Measurements from ENCODE around the gene IQSEC2. TPM values are rescaled to one million over a fixed set of nuclear protein-coding genes. Genes with fewer than 3 reads are reported as not detected.

IQSEC2 gene
- total and polyA plus RNA-seq, 2 of the 8 experiments (the other 6 are each of a cell fraction or from before 2014, with no cell fraction given) = 6.1 to 54.9 TPM

DNA sequence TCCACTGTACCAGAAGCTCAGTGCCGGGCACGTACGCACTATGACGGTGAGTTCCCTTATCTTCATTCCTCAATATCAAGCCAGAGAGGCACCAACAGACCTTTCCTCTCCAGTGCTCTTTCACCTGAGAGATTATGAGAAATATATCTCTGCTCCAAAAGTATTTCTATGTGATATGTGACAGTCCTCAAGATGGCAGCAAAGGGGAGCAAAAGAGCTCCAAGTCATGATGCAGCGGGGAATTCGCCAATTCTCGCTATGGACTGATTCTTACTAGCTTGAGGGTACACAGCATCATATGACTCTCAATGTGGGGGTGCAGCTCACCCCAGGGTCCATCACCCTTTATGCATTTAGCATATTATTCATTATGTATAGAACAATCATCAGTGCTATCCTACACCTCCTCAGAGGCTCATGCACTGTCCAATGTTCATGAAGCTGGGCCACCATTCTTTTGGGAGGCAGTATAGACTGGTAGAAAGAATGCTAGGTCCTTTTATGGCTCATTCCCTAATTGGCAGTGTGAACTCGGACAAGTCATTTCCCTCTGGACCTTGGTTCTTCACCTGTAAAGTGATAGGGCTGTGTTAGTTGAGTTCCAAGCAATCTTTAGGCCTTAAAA is 12.8 kb upstream of the IQSEC2 start:
- Histone ChIP-seq H3K4me3 (ENCODE audit: extremely low read depth in 1 of 4, insufficient read depth in 2 of 4, low read depth in 3 of 4, low read length in 4 of 4) (no peak overlapping the region), H4K8ac (ENCODE audit: extremely low read depth, insufficient read depth, low read length) (no peak overlapping the region), H2BK12ac (ENCODE audit: low read depth, low read length) (no peak overlapping the region), H3K4ac (replicated peaks; ENCODE audit: insufficient read length, low read depth, low read length) (no peak overlapping the region), H2AK5ac (ENCODE audit: low read depth, low read length) (no peak overlapping the region), H2BK5ac (ENCODE audit: low read depth, low read length) (no peak overlapping the region), H3K23me2 (ENCODE audit: low read depth, low read length) (no peaks in the 10 kb centered on the region), H2BK20ac (ENCODE audit: low read length) (no peak overlapping the region), H3K4me2 (ENCODE audit: insufficient read depth in 1 of 2, low read depth in 2 of 2, low read length in 2 of 2) (no peak overlapping the region), H3K18ac (ENCODE audit: extremely low read depth, low read length) (no peak overlapping the region), H3K14ac (ENCODE audit: insufficient read length) (no peak overlapping the region), H3K79me2 (ENCODE audit: control insufficient read depth in 1 of 2, insufficient read depth in 2 of 2, low read length in 2 of 2) (no peaks in the 10 kb centered on the region; a peak in 1 of 4 replicates), H2BK15ac (ENCODE audit: low read length) (no peak overlapping the region), H3K23ac (ENCODE audit: insufficient read length) (no peak overlapping the region), H4K20me1 (replicated peaks in 1 of 2; ENCODE audit: control insufficient read depth in 1 of 2, insufficient read depth in 2 of 2, low read length in 2 of 2) (no peaks in the 10 kb centered on the region), H3K9me3 (ENCODE audit: insufficient read depth in 2 of 2, low read depth in 1 of 2, low read length in 1 of 2) (no peaks in the 10 kb centered on the region), H3K27me3 (replicated peaks in 1 of 4; ENCODE audit: control insufficient read depth in 3 of 4, extremely low read depth in 1 of 4, insufficient read depth in 3 of 4, low read length in 3 of 4) (no peaks in the 10 kb centered on the region), H3K56ac (replicated peaks; ENCODE audit: insufficient read length, low read depth, low read length) (no peak overlapping the region), H2AFZ (ENCODE audit: low read length) (no peak overlapping the region), H3K36me3 (ENCODE audit: control insufficient read depth in 2 of 4, insufficient read depth in 4 of 4, low read length in 3 of 4) (no peaks in the 10 kb centered on the region), H3K4me1 (replicated peaks in 1 of 4; ENCODE audit: control insufficient read depth in 3 of 4, insufficient read depth in 4 of 4, low read length in 3 of 4) (no peaks in the 10 kb centered on the region; a peak in 2 of 7 replicates), H3K27ac (ENCODE audit: low read depth, low read length) (no peak overlapping the region), H4K5ac (ENCODE audit: insufficient read length, low read depth, low read length) (no peak overlapping the region), H2BK120ac (replicated peaks; ENCODE audit: low read depth, low read length) (no peak overlapping the region), H3K9ac (replicated peaks in 1 of 4; ENCODE audit: extremely low read depth in 1 of 4, low read depth in 3 of 4, low read length in 3 of 4) (no peak overlapping the region), H4K91ac (replicated peaks; ENCODE audit: insufficient read length, low read length) (no peak overlapping the region), H3K79me1 (ENCODE audit: low read depth, low read length) (no peaks in the 10 kb centered on the region)
- no peak for DNase-seq (ENCODE audit: low read depth in 1 of 2, low spot score in 2 of 2)
- TF ChIP-seq SP1 (IDR thresholded peaks at IDR 0.05; ENCODE audit: low read depth, low read length) = no peak
- no peak for TF ChIP-seq HDAC6 (IDR thresholded peaks at IDR 0.05; ENCODE audit: low read depth, low read length)
- TF ChIP-seq SRF (IDR thresholded peaks at IDR 0.05; ENCODE audit: low read depth, low read length) = no peak
- no peak for TF ChIP-seq CBX5 (IDR thresholded peaks at IDR 0.05; ENCODE audit: low read depth, low read length)
- TF ChIP-seq GABPA (IDR thresholded peaks at IDR 0.05; ENCODE audit: borderline replicate concordance, insufficient read depth, low read length) = no peak
- peak; percentile 47 to 61; a peak in 3 of 4 replicates for TF ChIP-seq RAD21 (IDR thresholded peaks at IDR 0.05 in 1 of 2, conservative IDR thresholded peaks at IDR 0.05 in 1 of 2; ENCODE audit: low read depth in 2 of 2, low read length in 2 of 2)
- TF ChIP-seq, protein P1, sequence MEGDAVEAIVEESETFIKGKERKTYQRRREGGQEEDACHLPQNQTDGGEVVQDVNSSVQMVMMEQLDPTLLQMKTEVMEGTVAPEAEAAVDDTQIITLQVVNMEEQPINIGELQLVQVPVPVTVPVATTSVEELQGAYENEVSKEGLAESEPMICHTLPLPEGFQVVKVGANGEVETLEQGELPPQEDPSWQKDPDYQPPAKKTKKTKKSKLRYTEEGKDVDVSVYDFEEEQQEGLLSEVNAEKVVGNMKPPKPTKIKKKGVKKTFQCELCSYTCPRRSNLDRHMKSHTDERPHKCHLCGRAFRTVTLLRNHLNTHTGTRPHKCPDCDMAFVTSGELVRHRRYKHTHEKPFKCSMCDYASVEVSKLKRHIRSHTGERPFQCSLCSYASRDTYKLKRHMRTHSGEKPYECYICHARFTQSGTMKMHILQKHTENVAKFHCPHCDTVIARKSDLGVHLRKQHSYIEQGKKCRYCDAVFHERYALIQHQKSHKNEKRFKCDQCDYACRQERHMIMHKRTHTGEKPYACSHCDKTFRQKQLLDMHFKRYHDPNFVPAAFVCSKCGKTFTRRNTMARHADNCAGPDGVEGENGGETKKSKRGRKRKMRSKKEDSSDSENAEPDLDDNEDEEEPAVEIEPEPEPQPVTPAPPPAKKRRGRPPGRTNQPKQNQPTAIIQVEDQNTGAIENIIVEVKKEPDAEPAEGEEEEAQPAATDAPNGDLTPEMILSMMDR (IDR thresholded peaks at IDR 0.05; ENCODE audit: control extremely low read depth in 1 of 3, insufficient read depth in 1 of 3, low read depth in 1 of 3, low read length in 3 of 3) = peak in 2 of 3 experiments; percentile 28 to 29; a peak in 3 of 4 replicates
- no peak for TF ChIP-seq KDM4A (IDR thresholded peaks at IDR 0.05; ENCODE audit: low read depth, low read length, severe bottlenecking)
- TF ChIP-seq ZNF274 (IDR thresholded peaks at IDR 0.05; ENCODE audit: borderline replicate concordance, extremely low read depth, low read length) = no peak
- peak; percentile 76 for FAIRE-seq
- POLR2A ChIA-PET (ENCODE audit: partially characterized antibody) = interaction anchor here (1.4 kb wide), 1 partner anchor 69 kb away, joined by 4 read pairs; the partner anchor contains the start of gene KDM5C
- WGBS, 2 experiments (ENCODE audit: extremely low coverage in 1 of 2, insufficient coverage in 1 of 2, insufficient read length in 1 of 2, insufficient replicate concordance in 2 of 2, low coverage in 1 of 2, low lambda C conversion rate in 2 of 2, missing lambda C conversion rate in 1 of 2) = 92% methylated on average over 7 of the region's 8 CpGs; no CpG with 5 or more reads in 1 of the 2 experiments
- CTCF ChIA-PET (ENCODE audit: partially characterized antibody) = interaction anchor here (0.6 to 3.2 kb wide), 23 partner anchors 9 to 231 kb away, joined by 3 to 16 read pairs (median 4); partner anchors contain the start of gene IQSEC2

All from H1 (cell line).